Muscle of arm (tissue), 12 donors: ENCODE results near the gene MC1R. TPM values are rescaled to one million over a fixed set of nuclear protein-coding genes. Genes with fewer than 3 reads are reported as not detected.
"Not testable (repeated sequence)": the region's sequence is repeated elsewhere in the genome, so short reads cannot be mapped to it uniquely, and the experiment has no call there.

Source experiments
- DNase-seq: peaks from one replicate; pipeline ENCODE4 v3.0.0-alpha.2; 2013
- polyA plus RNA-seq, 12 donors: library from polyadenylated mRNA; unstranded; fragments of 120-200 nt; gene quantifications; one replicate each; pipeline ENCODE4 v1.2.1, GENCODE V29; 2013; ENCODE audit not compliant: insufficient read length in 12 of 12

Gene MC1R
- polyA plus RNA-seq, 12 donors = 1.1 to 4.0 (median 1.8) TPM; not detected in 2

GRCh38 chr16:89931964-89932363, 13.3 kb downstream of the MC1R start:
- no peak for DNase-seq

DNA sequence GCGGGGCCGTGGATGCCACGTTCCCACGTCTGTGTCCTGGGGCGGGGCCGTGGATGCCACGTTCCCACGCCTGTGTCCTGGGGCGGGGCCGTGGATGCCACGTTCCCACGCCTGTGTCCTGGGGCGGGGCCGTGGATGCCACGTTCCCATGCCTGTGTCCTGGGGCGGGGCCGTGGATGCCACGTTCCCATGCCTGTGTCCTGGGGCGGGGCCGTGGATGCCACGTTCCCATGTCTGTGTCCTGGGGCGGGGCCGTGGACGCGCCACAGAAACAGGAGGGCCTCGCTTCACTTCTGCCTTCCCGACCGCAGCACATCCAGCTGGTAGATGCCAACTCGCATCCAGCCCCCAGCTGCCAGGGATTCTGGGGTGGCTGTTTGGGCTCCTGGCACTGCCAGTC, 15.4 kb downstream of the MC1R start:
- not testable (repeated sequence) for DNase-seq

GRCh38 chr16:89934611-89935553, 16.2 kb downstream of the MC1R start:
- DNase-seq = no peak

DNA sequence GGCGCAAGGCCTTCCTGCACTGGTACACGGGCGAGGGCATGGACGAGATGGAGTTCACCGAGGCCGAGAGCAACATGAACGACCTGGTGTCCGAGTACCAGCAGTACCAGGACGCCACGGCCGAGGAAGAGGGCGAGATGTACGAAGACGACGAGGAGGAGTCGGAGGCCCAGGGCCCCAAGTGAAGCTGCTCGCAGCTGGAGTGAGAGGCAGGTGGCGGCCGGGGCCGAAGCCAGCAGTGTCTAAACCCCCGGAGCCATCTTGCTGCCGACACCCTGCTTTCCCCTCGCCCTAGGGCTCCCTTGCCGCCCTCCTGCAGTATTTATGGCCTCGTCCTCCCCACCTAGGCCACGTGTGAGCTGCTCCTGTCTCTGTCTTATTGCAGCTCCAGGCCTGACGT, 17.0 kb downstream of the MC1R start:
- not testable (repeated sequence) for DNase-seq

DNA sequence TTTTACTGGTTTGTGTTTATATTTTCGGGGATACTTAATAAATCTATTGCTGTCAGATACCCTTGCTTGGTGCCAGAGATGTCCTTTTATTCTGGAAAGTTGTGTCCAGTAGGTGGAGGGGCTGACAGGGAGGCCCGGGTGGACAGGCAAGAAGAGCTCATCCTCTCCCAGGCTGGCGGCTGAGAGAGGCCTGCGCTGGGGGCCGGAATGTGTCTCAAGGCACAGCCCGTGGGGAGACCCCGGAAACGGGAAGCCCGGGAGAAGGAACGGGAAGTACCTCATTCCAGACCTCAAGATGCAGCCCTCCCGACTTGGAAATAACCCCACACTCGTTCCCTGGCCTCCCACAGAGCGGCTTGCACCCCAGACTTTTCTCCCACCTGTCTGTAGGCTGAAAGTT, 17.4 kb downstream of the MC1R start:
- DNase-seq = no peak

GRCh38 chr16:89936508-89936907, 17.8 kb downstream of the MC1R start:
- DNase-seq = no peak

DNA sequence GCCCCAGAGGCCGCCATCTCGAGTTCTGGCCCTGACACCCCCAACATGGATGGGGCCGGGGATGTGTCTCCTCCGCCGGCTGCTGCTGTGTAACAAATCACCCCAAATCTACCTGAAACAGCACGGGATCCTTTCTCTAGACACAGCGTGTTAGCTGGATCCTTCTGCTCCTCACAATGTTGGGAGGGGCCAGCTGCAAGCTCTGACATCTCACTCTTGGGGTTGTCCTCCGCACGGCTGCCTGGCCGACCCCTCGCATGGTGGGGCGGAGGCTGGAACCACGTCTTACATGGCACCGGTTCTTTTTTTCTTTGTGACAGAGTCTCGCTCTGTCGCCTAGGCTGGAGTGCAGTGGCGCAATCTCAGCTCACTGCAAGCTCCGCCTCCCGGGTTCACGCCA, 18.3 kb downstream of the MC1R start:
- DNase-seq = no peak

GRCh38 chr16:89938175-89938885, 19.7 kb downstream of the MC1R start:
- DNase-seq = no peak

- DNase-seq = no peak
These were observed 26.1 kb downstream of the MC1R start for GRCh38 chr16:89944773-89945172.

GRCh38 chr16:89945654-89946053, 27.0 kb downstream of the MC1R start:
- no peak for DNase-seq

GRCh38 chr16:89946515-89946914, 27.9 kb downstream of the MC1R start:
- no peak for DNase-seq

DNA sequence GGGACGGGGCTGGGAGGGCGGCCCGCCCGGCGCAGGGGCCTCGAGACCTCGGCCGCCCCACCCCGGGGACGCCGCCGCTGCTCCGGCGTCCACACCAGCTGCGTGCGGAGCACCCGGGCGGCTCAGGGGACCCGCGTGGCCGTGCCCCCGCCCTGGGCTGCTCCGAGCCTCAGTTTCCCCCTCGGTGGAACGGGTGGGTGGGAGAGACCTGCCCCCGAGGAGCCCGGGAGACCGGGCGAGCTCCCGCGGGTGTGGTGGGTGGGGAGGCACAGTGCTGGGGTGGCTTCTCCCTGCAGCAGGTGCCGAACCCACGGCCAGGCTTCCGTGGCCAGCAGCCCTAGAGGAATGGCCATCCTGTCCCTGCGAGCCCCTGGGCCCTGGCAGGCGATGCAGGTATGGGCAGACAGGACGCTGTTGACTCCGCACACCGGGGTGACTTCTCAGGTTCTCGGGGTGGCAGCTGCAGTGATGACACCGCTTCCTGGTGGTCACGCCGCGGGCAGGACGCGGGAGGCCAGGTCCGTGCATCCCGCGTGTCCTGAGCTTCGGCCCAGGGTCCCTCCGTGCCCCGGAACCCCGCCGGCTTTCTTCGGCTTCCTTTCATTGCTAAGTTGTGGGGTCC, 30.6 kb downstream of the MC1R start:
- DNase-seq = no peak

DNA sequence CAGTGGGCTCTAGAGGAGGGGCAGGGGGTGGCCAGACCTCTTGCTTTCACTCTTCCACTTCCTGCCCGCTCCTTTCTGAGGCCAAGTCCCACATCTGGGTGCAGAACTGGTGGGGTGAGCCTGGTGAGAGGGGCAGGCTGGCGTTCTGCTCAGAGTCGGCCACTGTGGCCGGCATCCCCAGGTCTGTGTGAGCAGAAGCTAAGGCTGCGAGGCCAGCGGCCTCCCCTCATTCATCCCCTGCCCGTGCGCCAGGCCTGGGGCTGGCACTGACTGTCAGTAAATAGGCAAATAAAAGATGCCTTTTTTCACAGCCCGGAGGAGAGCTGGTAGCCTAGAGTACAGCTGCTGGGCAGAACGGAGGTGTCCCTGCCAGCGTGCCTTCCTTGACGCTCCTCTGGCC, 31.1 kb downstream of the MC1R start:
- DNase-seq = no peak

GRCh38 chr16:89951509-89951908, 32.8 kb downstream of the MC1R start:
- DNase-seq = no peak

- DNase-seq = no peak
These were observed 33.4 kb downstream of the MC1R start for GRCh38 chr16:89952049-89952448.

- no peak for DNase-seq
These were observed 33.9 kb downstream of the MC1R start for GRCh38 chr16:89952551-89952950.

DNA sequence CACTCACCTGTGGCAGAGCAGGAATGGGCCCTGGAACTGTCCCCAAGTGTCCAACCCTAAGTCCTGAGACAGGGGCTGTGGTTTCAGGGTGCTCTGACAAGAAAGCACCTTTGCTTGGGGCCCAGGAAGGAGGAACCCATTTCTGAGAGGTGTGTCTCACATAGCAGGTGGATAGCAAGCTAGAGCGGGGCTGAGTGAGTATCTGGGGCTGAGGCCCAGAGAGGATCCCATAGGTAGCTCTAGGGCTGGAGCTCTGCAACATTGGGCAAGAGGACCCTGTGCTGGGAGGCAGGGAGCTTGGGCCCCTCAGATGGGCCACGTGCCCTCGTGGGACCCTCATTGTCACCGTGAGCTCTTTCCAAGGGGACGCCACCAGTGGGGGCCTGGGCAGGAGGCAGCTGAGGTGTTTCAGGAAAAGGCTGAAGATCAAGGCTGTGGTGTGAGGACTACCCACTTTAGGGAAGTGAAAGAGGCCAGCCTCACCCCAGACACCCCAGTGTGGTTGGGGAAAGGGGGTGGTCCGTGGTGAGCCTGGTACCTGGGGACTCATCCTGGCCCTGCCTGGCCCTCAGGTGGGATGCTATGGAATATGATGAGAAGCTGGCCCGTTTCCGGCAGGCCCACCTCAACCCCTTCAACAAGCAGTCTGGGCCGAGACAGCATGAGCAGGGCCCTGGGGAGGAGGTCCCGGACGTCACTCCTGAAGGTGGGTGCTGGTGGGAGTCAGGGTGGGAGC, 35.2 kb downstream of the MC1R start:
- DNase-seq = no peak

- no peak for DNase-seq
These were observed 35.8 kb downstream of the MC1R start for GRCh38 chr16:89954462-89954861.

- no peak for DNase-seq
These were observed 36.5 kb downstream of the MC1R start for GRCh38 chr16:89955001-89955685.

- no peak for DNase-seq
These were observed 38.0 kb downstream of the MC1R start for GRCh38 chr16:89956505-89957215.
